ENCODE results near the gene THAP5.

GRCh38 chr7:108533712-108534111 lies 35.8 kb downstream of the THAP5 start:
- TF ChIP-seq CTCF (IDR thresholded peaks at IDR 0.05) (no peak), EP300 (IDR thresholded peaks at IDR 0.05) (no peak), POLR2AphosphoS5 (IDR thresholded peaks at IDR 0.05) (no peak), POLR2A (IDR thresholded peaks at IDR 0.05; ENCODE audit: low read depth) (no peak)
